ENCODE results near the gene KCND2.

DNA sequence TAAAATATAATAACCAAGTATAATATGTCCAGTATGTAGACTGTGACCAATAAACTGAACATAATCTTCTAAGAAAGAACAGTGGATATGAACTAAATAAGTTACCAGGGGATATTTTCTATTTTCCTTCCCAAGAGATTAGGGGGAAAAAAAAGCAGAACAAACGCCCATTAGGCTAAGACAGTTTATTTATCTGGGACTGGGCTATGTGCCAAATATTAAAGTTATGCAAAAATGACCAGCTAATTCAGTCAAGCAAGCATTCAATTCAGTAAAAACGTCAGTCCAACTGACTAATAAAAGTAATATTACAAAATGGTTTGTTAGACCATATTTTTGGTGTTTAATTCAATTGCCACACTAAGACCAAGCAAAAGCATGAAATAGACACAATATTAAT lies 462.8 kb downstream of the KCND2 start:
- TF ChIP-seq, protein P1, sequence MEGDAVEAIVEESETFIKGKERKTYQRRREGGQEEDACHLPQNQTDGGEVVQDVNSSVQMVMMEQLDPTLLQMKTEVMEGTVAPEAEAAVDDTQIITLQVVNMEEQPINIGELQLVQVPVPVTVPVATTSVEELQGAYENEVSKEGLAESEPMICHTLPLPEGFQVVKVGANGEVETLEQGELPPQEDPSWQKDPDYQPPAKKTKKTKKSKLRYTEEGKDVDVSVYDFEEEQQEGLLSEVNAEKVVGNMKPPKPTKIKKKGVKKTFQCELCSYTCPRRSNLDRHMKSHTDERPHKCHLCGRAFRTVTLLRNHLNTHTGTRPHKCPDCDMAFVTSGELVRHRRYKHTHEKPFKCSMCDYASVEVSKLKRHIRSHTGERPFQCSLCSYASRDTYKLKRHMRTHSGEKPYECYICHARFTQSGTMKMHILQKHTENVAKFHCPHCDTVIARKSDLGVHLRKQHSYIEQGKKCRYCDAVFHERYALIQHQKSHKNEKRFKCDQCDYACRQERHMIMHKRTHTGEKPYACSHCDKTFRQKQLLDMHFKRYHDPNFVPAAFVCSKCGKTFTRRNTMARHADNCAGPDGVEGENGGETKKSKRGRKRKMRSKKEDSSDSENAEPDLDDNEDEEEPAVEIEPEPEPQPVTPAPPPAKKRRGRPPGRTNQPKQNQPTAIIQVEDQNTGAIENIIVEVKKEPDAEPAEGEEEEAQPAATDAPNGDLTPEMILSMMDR (IDR thresholded peaks at IDR 0.05): no peak
- TF ChIP-seq POLR2AphosphoS5 (IDR thresholded peaks at IDR 0.05) (no peak), POLR2A (IDR thresholded peaks at IDR 0.05) (no peak)
